Measurements from ENCODE around the gene VPS13D. TPM values are rescaled to one million over a fixed set of nuclear protein-coding genes. Genes with fewer than 3 reads are reported as not detected.
A peak's percentile ranks its signal among the peaks of the same experiment; 100 is the strongest.

VPS13D gene
- total RNA-seq, 1 experiment from 2014 or later: 33.1 TPM

DNA sequence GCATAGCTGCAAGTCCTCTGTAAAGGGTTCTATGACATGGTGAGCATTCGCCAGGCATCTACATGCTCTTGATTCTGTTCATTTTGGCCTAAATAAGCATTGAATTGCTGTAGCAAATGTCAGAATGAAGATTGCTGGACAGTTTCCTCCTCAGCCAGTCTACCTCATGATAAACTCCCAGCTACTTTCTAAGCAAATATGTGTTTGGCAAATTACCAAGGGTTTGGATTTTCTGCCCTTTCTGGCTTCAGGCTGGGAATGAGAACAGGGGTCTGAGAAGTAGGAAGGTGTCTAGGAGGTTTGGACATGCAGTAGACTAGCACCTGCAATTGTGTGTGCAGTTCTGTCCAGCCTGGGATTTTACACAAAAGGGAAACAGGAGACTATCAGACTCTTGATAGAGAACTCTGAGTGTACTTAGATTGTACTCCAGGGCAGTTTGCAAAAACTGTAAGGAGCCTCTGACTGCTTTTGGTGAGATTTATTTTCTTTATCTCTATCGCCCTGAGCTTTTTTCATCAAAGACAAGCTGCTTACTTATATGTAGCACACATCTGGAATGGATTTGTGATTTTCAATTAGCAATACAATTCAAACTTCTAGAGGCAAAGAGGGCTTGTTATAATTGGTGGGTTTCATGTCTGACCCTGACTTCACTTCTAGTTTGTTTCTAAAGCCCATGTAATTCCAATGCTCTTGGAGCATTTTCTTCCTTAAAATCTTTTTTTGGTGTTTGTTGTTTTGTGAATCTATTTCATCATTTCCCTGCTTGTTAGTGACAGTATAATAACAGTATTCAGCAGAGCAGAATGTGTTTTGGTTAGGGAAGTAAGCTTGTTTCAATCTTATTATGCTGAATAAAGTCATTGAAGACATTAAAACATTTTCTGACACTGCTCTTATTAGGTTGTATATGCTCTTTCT lies 150.8 kb downstream of the VPS13D start:
- no peak for ATAC-seq

More for the DNA sequence above, 150.8 kb downstream of the VPS13D start:
- CTCF ChIA-PET: interaction anchor here (0.7 kb wide), 1 partner anchor 168 kb away, joined by 3 read pairs; no protein-coding TSS in a partner anchor
- H3K4me1 ChIP-seq (ENCODE audit: control insufficient read depth, insufficient read depth, low read length): peaks cover 16% of the 10 kb centered on the region
- POLR2A ChIA-PET: no interaction called here
- H3K4me3 ChIP-seq (ENCODE audit: low read depth in 2 of 2, low read length in 2 of 2): no peak overlapping the region
- peaks cover 13% of the 10 kb centered on the region for H3K36me3 ChIP-seq (ENCODE audit: control insufficient read depth, insufficient read depth, low read length)
- no TSS peak for BruUV-seq (replicated peaks)
- no peak for DNase-seq (ENCODE audit: low read depth, low spot score)
- H3K27ac ChIP-seq (ENCODE audit: low read length): peak overlapping the region; percentile 74
- H3K9me3 ChIP-seq (ENCODE audit: control insufficient read depth, insufficient read depth, low read depth, low read length): peaks cover 2% of the 10 kb centered on the region; the same call in 1 of the 2 replicates
- intact Hi-C loops (cut with micrococcal nuclease; ENCODE audit: unreplicated experiment) (no loop called here), in situ Hi-C loops (cut with HindIII; ENCODE audit: low pct_unique_long_range_greater_than_20kb, low sequenced_read_pairs) (no loop called here)
- H3K27me3 ChIP-seq (ENCODE audit: control insufficient read depth, insufficient read depth, low read length): no peaks in the 10 kb centered on the region
- TF ChIP-seq SIN3A (IDR thresholded peaks at IDR 0.05; ENCODE audit: borderline replicate concordance, insufficient read depth, low read depth, low read length) (no peak), TCF7L2 (IDR thresholded peaks at IDR 0.05; ENCODE audit: low read depth, low read length) (no peak), REST (IDR thresholded peaks at IDR 0.05; ENCODE audit: insufficient read depth in 1 of 2, low read depth in 2 of 2, low read length in 1 of 2) (no peak), CTCF (IDR thresholded peaks at IDR 0.05) (no peak), POLR2AphosphoS5 (IDR thresholded peaks at IDR 0.05; ENCODE audit: low read depth, low read length) (no peak)

All from Panc1 (cell line).